Osteocyte (in vitro differentiated cells): ENCODE data around the gene IQCF5. TPM values are rescaled to one million over a fixed set of nuclear protein-coding genes. Genes with fewer than 3 reads are reported as not detected.

Experiments
- DNase-seq: peaks from one replicate; pipeline ENCODE4 v3.0.0; 2021; ENCODE audit warnings: mixed read lengths; ENCODE audit not compliant: unreplicated experiment; ENCODE audit errors: extremely low spot score
- H3K27ac Mint-ChIP-seq: one replicate; pipeline ENCODE4 v1.8.0; 2021; ENCODE audit warnings: mild to moderate bottlenecking, mixed read lengths; ENCODE audit not compliant: unreplicated experiment
- H3K27me3 Mint-ChIP-seq: one replicate; pipeline ENCODE4 v1.8.0; 2021; ENCODE audit warnings: mixed read lengths; ENCODE audit not compliant: unreplicated experiment
- H3K36me3 Mint-ChIP-seq: one replicate; pipeline ENCODE4 v1.8.0; 2021; ENCODE audit warnings: mixed read lengths; ENCODE audit not compliant: unreplicated experiment
- H3K4me1 Mint-ChIP-seq: one replicate; pipeline ENCODE4 v1.8.0; 2021; ENCODE audit warnings: mixed read lengths; ENCODE audit not compliant: unreplicated experiment
- H3K4me3 Mint-ChIP-seq: one replicate; pipeline ENCODE4 v1.8.0; 2021; ENCODE audit warnings: mild to moderate bottlenecking, moderate library complexity, mixed read lengths; ENCODE audit not compliant: unreplicated experiment
- H3K9me3 Mint-ChIP-seq: one replicate; pipeline ENCODE4 v1.8.0; 2021; ENCODE audit warnings: mixed read lengths; ENCODE audit not compliant: unreplicated experiment
- CTCF ChIP-seq: fragments of 200-600 bp; sonication (generic); IDR thresholded peaks from 2 replicates; pipeline ENCODE4 v1.5.0; 2021; ENCODE audit warnings: antibody characterized with exemption, mild to moderate bottlenecking, moderate library complexity
- total RNA-seq: library from RNA; stranded (reverse); gene quantifications from 2 replicates; pipeline ENCODE4 v1.2.1, GENCODE V29; 2021

The IQCF5 gene
- total RNA-seq, 1 donor from 2014 or later: not detected

- no peak for TF ChIP-seq CTCF
- DNase-seq: no peak
- Mint-ChIP-seq H3K27ac (no peak overlapping the region), H3K36me3 (no peaks in the 10 kb centered on the region), H3K4me3 (no peak overlapping the region), H3K9me3 (no peaks in the 10 kb centered on the region), H3K4me1 (no peaks in the 10 kb centered on the region), H3K27me3 (peaks cover 39% of the 10 kb centered on the region)
These were observed 13.2 kb upstream of the IQCF5 start for GRCh38 chr3:51888463-51889105.

- DNase-seq: no peak
- H3K27ac Mint-ChIP-seq: no peak overlapping the region
These were observed 12.2 kb upstream of the IQCF5 start for GRCh38 chr3:51887620-51888019.

GRCh38 chr3:51886447-51886846, 11.0 kb upstream of the IQCF5 start:
- Mint-ChIP-seq H3K27ac (no peak overlapping the region), H3K4me3 (no peak overlapping the region), H3K27me3 (peaks cover 33% of the 10 kb centered on the region), H3K4me1 (no peaks in the 10 kb centered on the region), H3K36me3 (no peaks in the 10 kb centered on the region), H3K9me3 (no peaks in the 10 kb centered on the region)
- no peak for DNase-seq
- TF ChIP-seq CTCF: no peak

More at GRCh38 chr3:51887620-51888019, 12.2 kb upstream of the IQCF5 start:
- no peaks in the 10 kb centered on the region for H3K9me3 Mint-ChIP-seq
- TF ChIP-seq CTCF: no peak
- no peaks in the 10 kb centered on the region for H3K36me3 Mint-ChIP-seq
- H3K4me3 Mint-ChIP-seq: no peak overlapping the region
- H3K4me1 Mint-ChIP-seq: no peaks in the 10 kb centered on the region
- peaks cover 35% of the 10 kb centered on the region for H3K27me3 Mint-ChIP-seq

- Mint-ChIP-seq H3K4me3 (no peak overlapping the region), H3K4me1 (no peaks in the 10 kb centered on the region), H3K9me3 (no peaks in the 10 kb centered on the region), H3K27ac (no peak overlapping the region), H3K27me3 (peaks cover 16% of the 10 kb centered on the region), H3K36me3 (no peaks in the 10 kb centered on the region)
- no peak for TF ChIP-seq CTCF
- DNase-seq: no peak
These were observed 4.5 kb upstream of the IQCF5 start for GRCh38 chr3:51879937-51880336.

GRCh38 chr3:51876186-51876585, 785 bp upstream of the IQCF5 start:
- Mint-ChIP-seq H3K4me1 (no peaks in the 10 kb centered on the region), H3K9me3 (no peaks in the 10 kb centered on the region), H3K27ac (no peak overlapping the region), H3K27me3 (peaks cover 10% of the 10 kb centered on the region), H3K4me3 (no peak overlapping the region), H3K36me3 (no peaks in the 10 kb centered on the region)
- no peak for DNase-seq
- no peak for TF ChIP-seq CTCF
